SK-N-SH (cell line): ENCODE measurements around the gene IL15RA.

ENCODE experiments used
- FOXM1 ChIP-seq: IDR thresholded peaks from 2 replicates; pipeline ENCODE4 v1.4.0; 2012; ENCODE audit warnings: low read depth, mild to moderate bottlenecking
- MXI1 ChIP-seq: IDR thresholded peaks from 2 replicates; pipeline ENCODE4 v1.6.1; 2012; ENCODE audit warnings: mild to moderate bottlenecking, low read depth, low read length, improper control_type of control experiment
- POLR2AphosphoS5 ChIP-seq: IDR thresholded peaks from 2 replicates; pipeline ENCODE4 v1.6.1; 2012; ENCODE audit warnings: low read depth, low read length
- SIN3A ChIP-seq: IDR thresholded peaks from 2 replicates; pipeline ENCODE4 v1.6.1; 2012; ENCODE audit warnings: low read depth, mild to moderate bottlenecking, low read length, moderate library complexity, borderline replicate concordance
- TCF12 ChIP-seq: IDR thresholded peaks from 2 replicates; pipeline ENCODE4 v1.4.0; 2012
- TEAD4 ChIP-seq: IDR thresholded peaks from 2 replicates; pipeline ENCODE4 v1.4.0; 2012; ENCODE audit warnings: mild to moderate bottlenecking, borderline replicate concordance; ENCODE audit not compliant: insufficient read depth
- TF ChIP-seq, protein P1 (sequence below): IDR thresholded peaks from 2 replicates; pipeline ENCODE4 v1.4.0; 2012; ENCODE audit warnings: low read depth, borderline replicate concordance
- TF ChIP-seq, protein P2 (sequence below): fragments of 200-600 bp; sonication (generic); IDR thresholded peaks from 2 replicates; pipeline ENCODE4 v1.6.1; 2017; ENCODE audit warnings: antibody characterized with exemption, mild to moderate bottlenecking, moderate library complexity
- TF ChIP-seq, protein P3 (sequence below): IDR thresholded peaks from 2 replicates; pipeline ENCODE4 v1.4.0; 2012; ENCODE audit warnings: low read depth, borderline replicate concordance
- TF ChIP-seq, protein P4 (sequence below): IDR thresholded peaks from 2 replicates; pipeline ENCODE4 v1.4.0; 2012; ENCODE audit warnings: low read depth

- TF ChIP-seq, protein P1, sequence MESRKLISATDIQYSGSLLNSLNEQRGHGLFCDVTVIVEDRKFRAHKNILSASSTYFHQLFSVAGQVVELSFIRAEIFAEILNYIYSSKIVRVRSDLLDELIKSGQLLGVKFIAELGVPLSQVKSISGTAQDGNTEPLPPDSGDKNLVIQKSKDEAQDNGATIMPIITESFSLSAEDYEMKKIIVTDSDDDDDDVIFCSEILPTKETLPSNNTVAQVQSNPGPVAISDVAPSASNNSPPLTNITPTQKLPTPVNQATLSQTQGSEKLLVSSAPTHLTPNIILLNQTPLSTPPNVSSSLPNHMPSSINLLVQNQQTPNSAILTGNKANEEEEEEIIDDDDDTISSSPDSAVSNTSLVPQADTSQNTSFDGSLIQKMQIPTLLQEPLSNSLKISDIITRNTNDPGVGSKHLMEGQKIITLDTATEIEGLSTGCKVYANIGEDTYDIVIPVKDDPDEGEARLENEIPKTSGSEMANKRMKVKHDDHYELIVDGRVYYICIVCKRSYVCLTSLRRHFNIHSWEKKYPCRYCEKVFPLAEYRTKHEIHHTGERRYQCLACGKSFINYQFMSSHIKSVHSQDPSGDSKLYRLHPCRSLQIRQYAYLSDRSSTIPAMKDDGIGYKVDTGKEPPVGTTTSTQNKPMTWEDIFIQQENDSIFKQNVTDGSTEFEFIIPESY: no peak
- TF ChIP-seq, protein P2, sequence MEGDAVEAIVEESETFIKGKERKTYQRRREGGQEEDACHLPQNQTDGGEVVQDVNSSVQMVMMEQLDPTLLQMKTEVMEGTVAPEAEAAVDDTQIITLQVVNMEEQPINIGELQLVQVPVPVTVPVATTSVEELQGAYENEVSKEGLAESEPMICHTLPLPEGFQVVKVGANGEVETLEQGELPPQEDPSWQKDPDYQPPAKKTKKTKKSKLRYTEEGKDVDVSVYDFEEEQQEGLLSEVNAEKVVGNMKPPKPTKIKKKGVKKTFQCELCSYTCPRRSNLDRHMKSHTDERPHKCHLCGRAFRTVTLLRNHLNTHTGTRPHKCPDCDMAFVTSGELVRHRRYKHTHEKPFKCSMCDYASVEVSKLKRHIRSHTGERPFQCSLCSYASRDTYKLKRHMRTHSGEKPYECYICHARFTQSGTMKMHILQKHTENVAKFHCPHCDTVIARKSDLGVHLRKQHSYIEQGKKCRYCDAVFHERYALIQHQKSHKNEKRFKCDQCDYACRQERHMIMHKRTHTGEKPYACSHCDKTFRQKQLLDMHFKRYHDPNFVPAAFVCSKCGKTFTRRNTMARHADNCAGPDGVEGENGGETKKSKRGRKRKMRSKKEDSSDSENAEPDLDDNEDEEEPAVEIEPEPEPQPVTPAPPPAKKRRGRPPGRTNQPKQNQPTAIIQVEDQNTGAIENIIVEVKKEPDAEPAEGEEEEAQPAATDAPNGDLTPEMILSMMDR: no peak
- no peak for TF ChIP-seq TCF12
- TF ChIP-seq SIN3A: no peak
- TF ChIP-seq, protein P3, sequence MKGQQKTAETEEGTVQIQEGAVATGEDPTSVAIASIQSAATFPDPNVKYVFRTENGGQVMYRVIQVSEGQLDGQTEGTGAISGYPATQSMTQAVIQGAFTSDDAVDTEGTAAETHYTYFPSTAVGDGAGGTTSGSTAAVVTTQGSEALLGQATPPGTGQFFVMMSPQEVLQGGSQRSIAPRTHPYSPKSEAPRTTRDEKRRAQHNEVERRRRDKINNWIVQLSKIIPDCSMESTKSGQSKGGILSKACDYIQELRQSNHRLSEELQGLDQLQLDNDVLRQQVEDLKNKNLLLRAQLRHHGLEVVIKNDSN: no peak
- no peak for TF ChIP-seq TEAD4
- TF ChIP-seq, protein P4, sequence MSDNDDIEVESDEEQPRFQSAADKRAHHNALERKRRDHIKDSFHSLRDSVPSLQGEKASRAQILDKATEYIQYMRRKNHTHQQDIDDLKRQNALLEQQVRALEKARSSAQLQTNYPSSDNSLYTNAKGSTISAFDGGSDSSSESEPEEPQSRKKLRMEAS: no peak
- no peak for TF ChIP-seq POLR2AphosphoS5
- TF ChIP-seq FOXM1: no peak
- no peak for TF ChIP-seq MXI1
Observed at GRCh38 chr10:6011558-6011957, 34.2 kb upstream of the IL15RA start.
